GM12878 (cell line): ENCODE measurements around the gene CALN1. TPM values are rescaled to one million over a fixed set of nuclear protein-coding genes. Genes with fewer than 3 reads are reported as not detected.

Experiments used
- ATAC-seq: fragments of 200-7000 bp; cut with Tn5 transposase; 3 replicates; pipeline ENCODE4 v1.9.1; 2020; ENCODE audit warnings: mild to moderate bottlenecking, moderate library complexity
- BruUV-seq: library from RNA; stranded (reverse); fragments of 400-500 nt; replicated peaks from 2 replicates; lab custom pipeline; 2021; lab: Mats Ljungman, UMichigan
- CTCF ChIA-PET: fragments of 300-600 bp; sonication (Branson Sonifier 250); formaldehyde crosslinking; extraction: SDS; loops from one replicate; lab custom pipeline; 2021; ENCODE audit warnings: inconsistent platforms; lab: Yijun Ruan, JAX
- POLR2A ChIA-PET: fragments of 350-600 bp; formaldehyde crosslinking; extraction: SDS; loops from one replicate; lab custom pipeline; 2021; ENCODE audit warnings: inconsistent platforms; lab: Charles Lee
- RAD21 ChIA-PET: fragments of 300-600 bp; sonication (Branson Sonifier 250); formaldehyde crosslinking; loops from one replicate; lab custom pipeline; 2023; ENCODE audit warnings: antibody characterized with exemption; ENCODE audit not compliant: unreplicated experiment; lab: Charles Lee
- SMC1A ChIA-PET: fragments of 300-600 bp; sonication (Branson Sonifier 250); formaldehyde crosslinking; loops from one replicate; lab custom pipeline; 2023; ENCODE audit not compliant: unreplicated experiment, uncharacterized antibody; lab: Charles Lee
- DNase-seq: peaks from one replicate; pipeline ENCODE4 v3.0.0-alpha.2; 2011; ENCODE audit warnings: low read depth, low spot score
- FAIRE-seq: peaks from 3 replicates; lab custom pipeline; 2011; peaks lifted over from hg19 to GRCh38; lab: Jason Lieb, UNC
- H2AFZ ChIP-seq: 2 replicates; pipeline ENCODE4 v1.6.0; 2011; ENCODE audit warnings: low read depth, low read length, control low read depth; ENCODE audit not compliant: control insufficient read depth
- H3K27ac ChIP-seq: 2 replicates; pipeline ENCODE4 v1.5.1; 2011; ENCODE audit warnings: control low read depth; ENCODE audit not compliant: control insufficient read depth, insufficient read depth
- H3K27me3 ChIP-seq, 2 experiments: replicated peaks in 1 of 2; 2 replicates each; pipeline versions ENCODE4 v1.6.0 to v1.6.1; 2011; ENCODE audit warnings: low read length in 1 of 2; ENCODE audit not compliant: control insufficient read depth in 2 of 2, insufficient read depth in 2 of 2
- H3K36me3 ChIP-seq, 2 experiments: 2 replicates each; pipeline ENCODE4 v1.5.1; 2011; ENCODE audit warnings: low read length in 1 of 2; ENCODE audit not compliant: control insufficient read depth in 2 of 2, insufficient read depth in 2 of 2
- H3K4me1 ChIP-seq: 2 replicates; pipeline ENCODE4 v1.6.1; 2011; ENCODE audit warnings: mild to moderate bottlenecking, low read length, moderate library complexity, mixed read lengths; ENCODE audit not compliant: control insufficient read depth, insufficient read depth
- H3K4me2 ChIP-seq: 2 replicates; pipeline ENCODE4 v1.6.0; 2011; ENCODE audit warnings: control low read depth; ENCODE audit not compliant: control insufficient read depth, insufficient read depth
- H3K4me3 ChIP-seq: fragments of 200-600 bp; sonication (generic); 2 replicates; pipeline ENCODE4 v1.5.1; 2016
- H3K79me2 ChIP-seq: 2 replicates; pipeline ENCODE4 v1.6.0; 2011; ENCODE audit warnings: low read length; ENCODE audit not compliant: control insufficient read depth, insufficient read depth
- H3K9ac ChIP-seq: 2 replicates; pipeline ENCODE4 v1.8.0; 2011; ENCODE audit warnings: low read length, control low read depth, mixed read lengths; ENCODE audit not compliant: control insufficient read depth, insufficient read depth
- H3K9me3 ChIP-seq: replicated peaks from 3 replicates; pipeline ENCODE4 v1.5.1; 2011; ENCODE audit warnings: mild to moderate bottlenecking, low read length; ENCODE audit not compliant: control insufficient read depth, insufficient read depth
- H4K20me1 ChIP-seq: 2 replicates; pipeline ENCODE4 v1.6.0; 2011; ENCODE audit not compliant: control insufficient read depth, insufficient read depth
- CTCF ChIP-seq, 3 experiments: IDR thresholded peaks in 2 of 3; conservative IDR thresholded peaks in 1 of 3; 2 replicates each; pipeline ENCODE4 v1.5.1; 2011; ENCODE audit warnings: low read depth in 3 of 3, low read length in 3 of 3, mild to moderate bottlenecking in 3 of 3, control low read depth in 2 of 3, moderate library complexity in 2 of 3, inconsistent platforms in 1 of 3, mixed read lengths in 1 of 3; ENCODE audit not compliant: control insufficient read depth in 2 of 3, insufficient read depth in 1 of 3; ENCODE audit errors: extremely low read depth in 1 of 3
- FOXK2 ChIP-seq: fragments of 450-650 bp; IDR thresholded peaks from 2 replicates; pipeline ENCODE4 v1.6.1; 2017; ENCODE audit warnings: mild to moderate bottlenecking, moderate library complexity
- MTA3 ChIP-seq: IDR thresholded peaks from 2 replicates; pipeline ENCODE4 v1.6.1; 2012; ENCODE audit warnings: low read length, inconsistent platforms, borderline replicate concordance
- MXI1 ChIP-seq: fragments of 150-350 bp; IDR thresholded peaks from 2 replicates; pipeline ENCODE4 v1.6.1; 2011; ENCODE audit warnings: low read depth, mild to moderate bottlenecking, inconsistent platforms, low read length, improper control_type of control experiment
- MYB ChIP-seq: fragments of 150-350 bp; IDR thresholded peaks from 2 replicates; pipeline ENCODE4 v1.6.1; 2014; ENCODE audit warnings: mild to moderate bottlenecking, low read depth, low read length, borderline replicate concordance
- NBN ChIP-seq: fragments of 450-650 bp; IDR thresholded peaks from 2 replicates; pipeline ENCODE4 v1.6.1; 2016
- POLR2AphosphoS5 ChIP-seq: IDR thresholded peaks from 2 replicates; pipeline ENCODE4 v1.6.1; 2011; ENCODE audit warnings: mild to moderate bottlenecking, low read length, inconsistent platforms
- POU2F2 ChIP-seq: IDR thresholded peaks from 3 replicates; pipeline ENCODE4 v1.6.1; 2011; ENCODE audit warnings: low read depth, mild to moderate bottlenecking, low read length, borderline replicate concordance
- SMC3 ChIP-seq: IDR thresholded peaks from 2 replicates; pipeline ENCODE4 v1.6.1; 2011; ENCODE audit warnings: low read length, improper control_type of control experiment, borderline replicate concordance
- SREBF2 ChIP-seq: IDR thresholded peaks from 2 replicates; pipeline ENCODE4 v1.6.1; 2012; ENCODE audit warnings: mild to moderate bottlenecking, low read length
- SRF ChIP-seq, 2 experiments: IDR thresholded peaks; 2 replicates each; pipeline ENCODE4 v1.6.1; 2011; ENCODE audit warnings: low read depth in 2 of 2, low read length in 2 of 2, mild to moderate bottlenecking in 1 of 2, moderate library complexity in 1 of 2
- ZBED1 ChIP-seq: IDR thresholded peaks from 2 replicates; pipeline ENCODE4 v1.6.1; 2016; ENCODE audit warnings: borderline replicate concordance
- WGBS: methylation state at CpG from one replicate; pipeline ENCODE4 v1.1.6; 2016; ENCODE audit warnings: low lambda C conversion rate; ENCODE audit not compliant: insufficient replicate concordance, insufficient coverage; ENCODE audit errors: missing lambda C conversion rate; 5-methylcytosine and 5-hydroxymethylcytosine counted together
- in situ Hi-C: fragments of 300-500 bp; cut with MboI; formaldehyde crosslinking; loops from 9 replicates; pipeline ENCODE4 v1.14.3; 2018; ENCODE audit warnings: mixed read lengths
- intact Hi-C: fragments of 100-400 bp; cut with micrococcal nuclease; formaldehyde crosslinking; loops from one replicate; pipeline ENCODE4 v1.14.2; 2022; ENCODE audit not compliant: unreplicated experiment
- polyA plus RNA-seq, 11 experiments: library from polyadenylated mRNA; depleted of rRNA in 4 of 11; unstranded in 6 of 11; stranded (reverse) in 5 of 11; fragments of >200 nt; fragmentation: Nextera tagmentation in 4 of 11; fragmentation: Illumina TruSeq in 1 of 11; extraction: Ambion mirVana in 4 of 11; extraction: Trizol in 1 of 11; gene quantifications; 1 replicate in 1 of 11; 2 replicates in 10 of 11; pipeline versions ENCODE4 v1.2.1 to v1.2.3, GENCODE V29; 2011 to 2016; ENCODE audit warnings: inconsistent platforms in 2 of 11, missing spikeins in 2 of 11, low read depth in 1 of 11
- total RNA-seq, 4 experiments: library from RNA; depleted of rRNA in 3 of 4; stranded (reverse); fragments of >200 nt in 3 of 4; fragmentation: Illumina TruSeq in 1 of 4; extraction: Trizol in 1 of 4; gene quantifications; 2 replicates each; pipeline versions ENCODE4 v1.2.1 to v1.2.3, GENCODE V29; 2013 to 2021
- TF ChIP-seq, protein P1 (sequence below): IDR thresholded peaks from 2 replicates; pipeline ENCODE4 v1.6.1; 2012; ENCODE audit warnings: low read length, inconsistent platforms

The CALN1 gene
- total and polyA plus RNA-seq, 10 of the 15 experiments (the other 5 are each of a cell fraction or from before 2014, with no cell fraction given): 0.48 to 15.3 (median 1.6) TPM

DNA sequence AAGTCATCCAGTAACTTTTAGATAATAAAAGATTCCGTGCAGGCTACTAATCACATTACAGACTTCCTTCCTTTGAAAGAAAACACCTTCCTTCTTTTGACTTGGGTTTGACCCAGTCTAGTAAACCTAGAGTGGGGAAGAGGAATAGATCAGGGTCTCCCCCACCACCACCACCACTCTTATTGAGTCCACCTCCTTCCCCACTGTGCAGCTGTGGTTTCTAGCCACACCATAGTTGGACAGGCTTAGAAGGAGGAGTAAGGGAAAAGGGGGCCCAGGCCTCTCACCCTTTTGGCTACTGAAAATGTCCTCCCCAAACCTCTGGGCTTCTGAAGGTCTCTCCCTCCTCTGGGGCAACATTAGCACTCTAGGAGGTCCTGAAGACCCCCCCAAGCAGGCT lies 372.7 kb downstream of the CALN1 start:
- Histone ChIP-seq H3K4me3 (no peak overlapping the region), H3K79me2 (no peaks in the 10 kb centered on the region), H3K4me1 (no peaks in the 10 kb centered on the region), H3K9me3 (no peaks in the 10 kb centered on the region), H3K36me3 (no peaks in the 10 kb centered on the region), H4K20me1 (no peaks in the 10 kb centered on the region), H2AFZ (no peak overlapping the region), H3K27me3 (no peaks in the 10 kb centered on the region), H3K4me2 (no peak overlapping the region), H3K9ac (no peak overlapping the region), H3K27ac (no peak overlapping the region)
- DNase-seq (no peak), FAIRE-seq (no peak), ATAC-seq (no peak)
- WGBS: 8% methylated on average over 1 of the region's 1 CpG
- BruUV-seq: no TSS peak
- TF ChIP-seq NBN (no peak), MXI1 (no peak), SREBF2 (no peak), SRF (IDR thresholded peaks at IDR 0.05; ENCODE audit: low read depth in 2 of 2, low read length in 2 of 2) (no peak), POU2F2 (no peak), POLR2AphosphoS5 (no peak), SMC3 (no peak), MTA3 (no peak), ZBED1 (no peak), MYB (no peak), CTCF (IDR thresholded peaks at IDR 0.05 in 2 of 3, conservative IDR thresholded peaks at IDR 0.05 in 1 of 3; ENCODE audit: control insufficient read depth in 2 of 3, extremely low read depth in 1 of 3, insufficient read depth in 1 of 3, low read depth in 3 of 3, low read length in 3 of 3) (no peak), FOXK2 (no peak)
- TF ChIP-seq, protein P1, sequence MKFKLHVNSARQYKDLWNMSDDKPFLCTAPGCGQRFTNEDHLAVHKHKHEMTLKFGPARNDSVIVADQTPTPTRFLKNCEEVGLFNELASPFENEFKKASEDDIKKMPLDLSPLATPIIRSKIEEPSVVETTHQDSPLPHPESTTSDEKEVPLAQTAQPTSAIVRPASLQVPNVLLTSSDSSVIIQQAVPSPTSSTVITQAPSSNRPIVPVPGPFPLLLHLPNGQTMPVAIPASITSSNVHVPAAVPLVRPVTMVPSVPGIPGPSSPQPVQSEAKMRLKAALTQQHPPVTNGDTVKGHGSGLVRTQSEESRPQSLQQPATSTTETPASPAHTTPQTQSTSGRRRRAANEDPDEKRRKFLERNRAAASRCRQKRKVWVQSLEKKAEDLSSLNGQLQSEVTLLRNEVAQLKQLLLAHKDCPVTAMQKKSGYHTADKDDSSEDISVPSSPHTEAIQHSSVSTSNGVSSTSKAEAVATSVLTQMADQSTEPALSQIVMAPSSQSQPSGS: no peak
- intact Hi-C loops: no loop called here
- SMC1A ChIA-PET: no interaction called here
- in situ Hi-C loops: no loop called here
- POLR2A ChIA-PET: no interaction called here
- CTCF ChIA-PET: no interaction called here
- RAD21 ChIA-PET: no interaction called here
